Endothelial cell of umbilical vein (primary cell): ENCODE data around the gene PLCB4. TPM values are rescaled to one million over a fixed set of nuclear protein-coding genes. Genes with fewer than 3 reads are reported as not detected.

Experiments used
- BruUV-seq: library from RNA; stranded (reverse); fragments of 400-500 nt; replicated peaks from 2 replicates; lab custom pipeline; 2021; lab: Mats Ljungman, UMichigan
- CTCF ChIA-PET: fragments of 300-600, 350-600 bp; sonication (Branson Sonifier 250); formaldehyde crosslinking; loops from one replicate; lab custom pipeline; 2021; ENCODE audit warnings: antibody characterized with exemption, inconsistent platforms; lab: Charles Lee
- POLR2A ChIA-PET: fragments of 300-600, 350-600 bp; sonication (Branson Sonifier 250); formaldehyde crosslinking; loops from one replicate; lab custom pipeline; 2021; ENCODE audit warnings: antibody characterized with exemption, inconsistent platforms; lab: Charles Lee
- DNase-seq: peaks from one replicate; pipeline ENCODE4 v3.0.0-alpha.2; 2011; ENCODE audit warnings: low read depth, low spot score
- FAIRE-seq: peaks from 2 replicates; lab custom pipeline; 2011; peaks lifted over from hg19 to GRCh38; lab: Jason Lieb, UNC
- H2AFZ ChIP-seq: 2 replicates; pipeline ENCODE4 v1.6.0; 2012; ENCODE audit warnings: low read depth, low read length, control low read depth, inconsistent platforms
- H3K27ac ChIP-seq: 2 replicates; pipeline ENCODE4 v1.5.1; 2011; ENCODE audit warnings: low read depth, mild to moderate bottlenecking, control low read depth, low read length, moderate library complexity; ENCODE audit not compliant: insufficient read depth
- H3K27me3 ChIP-seq, 2 experiments: 2 replicates each; pipeline versions ENCODE4 v1.6.0 to v1.6.1; 2011; ENCODE audit warnings: low read length in 2 of 2, mixed read lengths in 1 of 2; ENCODE audit not compliant: control insufficient read depth in 2 of 2, insufficient read depth in 2 of 2
- H3K36me3 ChIP-seq, 2 experiments: 2 replicates in 1 of 2; 3 replicates in 1 of 2; pipeline ENCODE4 v1.5.1; 2011; ENCODE audit warnings: low read length in 2 of 2, mild to moderate bottlenecking in 1 of 2, moderate library complexity in 1 of 2; ENCODE audit not compliant: control insufficient read depth in 2 of 2, insufficient read depth in 2 of 2; ENCODE audit errors: extremely low read depth in 1 of 2
- H3K4me1 ChIP-seq: 3 replicates; pipeline ENCODE4 v1.5.1; 2011; ENCODE audit warnings: mild to moderate bottlenecking, low read length; ENCODE audit not compliant: control insufficient read depth, insufficient read depth; ENCODE audit errors: extremely low read depth
- H3K4me2 ChIP-seq: 2 replicates; pipeline ENCODE4 v1.6.1; 2011; ENCODE audit warnings: low read length, control low read depth, mixed read lengths; ENCODE audit not compliant: insufficient read depth
- H3K4me3 ChIP-seq, 3 experiments: fragments of 200-600 bp in 1 of 3; sonication (generic), shearing (Covaris generic) in 1 of 3; replicated peaks in 1 of 3; 2 replicates each; pipeline ENCODE4 v1.5.1; 2011 to 2016; ENCODE audit warnings: control low read depth in 3 of 3, low read length in 3 of 3, mild to moderate bottlenecking in 2 of 3, inconsistent platforms in 1 of 3, low read depth in 1 of 3, moderate library complexity in 1 of 3; ENCODE audit not compliant: insufficient read depth in 1 of 3
- H3K79me2 ChIP-seq: 2 replicates; pipeline ENCODE4 v1.6.0; 2012; ENCODE audit warnings: low read length, inconsistent platforms; ENCODE audit not compliant: control insufficient read depth, insufficient read depth
- H3K9ac ChIP-seq: replicated peaks from 2 replicates; pipeline ENCODE3; 2011; ENCODE audit warnings: low read length, control low read depth; ENCODE audit not compliant: insufficient read depth; ENCODE audit errors: extremely low read depth
- H3K9me1 ChIP-seq: replicated peaks from 3 replicates; pipeline ENCODE4 v1.6.0; 2011; ENCODE audit warnings: mild to moderate bottlenecking, low read length; ENCODE audit not compliant: control insufficient read depth, insufficient read depth; ENCODE audit errors: extremely low read depth
- H3K9me3 ChIP-seq: replicated peaks from 2 replicates; pipeline ENCODE4 v1.5.1; 2012; ENCODE audit warnings: low read length, inconsistent platforms; ENCODE audit not compliant: control insufficient read depth, insufficient read depth
- H4K20me1 ChIP-seq: replicated peaks from 2 replicates; pipeline ENCODE3; 2011; ENCODE audit warnings: mild to moderate bottlenecking, low read length; ENCODE audit not compliant: control insufficient read depth, insufficient read depth; ENCODE audit errors: extremely low read depth
- CTCF ChIP-seq, 2 donors: IDR thresholded peaks; 1 replicate in 1 of 2; 2 replicates in 1 of 2; pipeline ENCODE4 v1.5.1; 2011; ENCODE audit warnings: low read length in 2 of 2, mild to moderate bottlenecking in 2 of 2, moderate library complexity in 2 of 2, control low read depth in 1 of 2, inconsistent platforms in 1 of 2, low read depth in 1 of 2; ENCODE audit not compliant: insufficient read depth in 1 of 2; ENCODE audit errors: extremely low read depth in 1 of 2
- EZH2 ChIP-seq: IDR thresholded peaks from 2 replicates; pipeline ENCODE4 v1.6.1; 2012; ENCODE audit warnings: borderline replicate concordance, low read depth, mild to moderate bottlenecking, moderate library complexity, low read length, inconsistent platforms; ENCODE audit not compliant: severe bottlenecking
- FOS ChIP-seq: IDR thresholded peaks from 2 replicates; pipeline ENCODE4 v1.6.1; 2011; ENCODE audit warnings: mild to moderate bottlenecking, low read length, moderate library complexity, borderline replicate concordance; ENCODE audit not compliant: insufficient read depth
- GATA2 ChIP-seq: IDR thresholded peaks from 2 replicates; pipeline ENCODE4 v1.7.0; 2011; ENCODE audit warnings: low read depth, mild to moderate bottlenecking, moderate library complexity, mixed read lengths, low read length; ENCODE audit not compliant: insufficient read length, insufficient read depth
- JUN ChIP-seq: IDR thresholded peaks from 2 replicates; pipeline ENCODE4 v1.6.1; 2011; ENCODE audit warnings: borderline replicate concordance, low read depth; ENCODE audit not compliant: insufficient read length, insufficient read depth
- MAX ChIP-seq: IDR thresholded peaks from 2 replicates; pipeline ENCODE4 v1.6.1; 2011; ENCODE audit not compliant: insufficient read depth, insufficient read length
- MYC ChIP-seq: IDR thresholded peaks from one replicate; pipeline ENCODE4 v1.6.1; 2011; ENCODE audit warnings: mild to moderate bottlenecking, low read depth, low read length
- POLR2A ChIP-seq: IDR thresholded peaks from 2 replicates; pipeline ENCODE4 v1.6.1; 2012; ENCODE audit warnings: low read depth, mild to moderate bottlenecking, control low read depth, low read length
- POLR2AphosphoS5 ChIP-seq: IDR thresholded peaks from 2 replicates; pipeline ENCODE4 v1.6.1; 2012; ENCODE audit warnings: low read depth, mild to moderate bottlenecking, control low read depth, low read length, moderate library complexity; ENCODE audit not compliant: insufficient read depth
- dilution Hi-C: fragments of 300-500 bp; cut with MboI; formaldehyde crosslinking; loops from one replicate; pipeline ENCODE4 v1.15.0; 2019; ENCODE audit warnings: low sequenced_read_pairs; ENCODE audit not compliant: extremely low pct_ligation_motif_present
- intact Hi-C: fragments of 100-400 bp; cut with micrococcal nuclease; formaldehyde crosslinking; loops from one replicate; pipeline ENCODE4 v1.10.0; 2022
- polyA plus RNA-seq, 4 experiments: library from polyadenylated mRNA; depleted of rRNA in 3 of 4; stranded (reverse) in 3 of 4; unstranded in 1 of 4; fragments of >200 nt; gene quantifications; 2 replicates each; pipeline versions ENCODE4 v1.2.1 to v1.2.3, GENCODE V29; 2011 to 2012; ENCODE audit warnings: missing spikeins in 1 of 4
- total RNA-seq: library from RNA; stranded (reverse); gene quantifications from 2 replicates; pipeline ENCODE4 v1.2.3, GENCODE V29; 2021

The PLCB4 gene
- total and polyA plus RNA-seq, 2 donors (not counting 3 experiments of a cell fraction or from before 2014, with no cell fraction given) = 0.37 to 1.7 TPM

GRCh38 chr20:9329355-9330101 lies 260.6 kb downstream of the PLCB4 start:
- dilution Hi-C loops (no loop called here), intact Hi-C loops (no loop called here)
- no peak overlapping the region for H3K4me2 ChIP-seq
- H3K36me3 ChIP-seq = no peaks in the 10 kb centered on the region
- no peak for FAIRE-seq
- no peak for DNase-seq
- BruUV-seq = no TSS peak
- no peak overlapping the region for H2AFZ ChIP-seq
- no peak overlapping the region for H3K9ac ChIP-seq
- H3K27ac ChIP-seq = no peak overlapping the region
- ChIA-PET CTCF (interaction anchor here (0.8 to 1.6 kb wide), 5 partner anchors 13 to 227 kb away, joined by 3 to 5 read pairs (median 3); no protein-coding TSS in a partner anchor), POLR2A (no interaction called here)
- no peaks in the 10 kb centered on the region for H3K9me3 ChIP-seq
- H3K4me1 ChIP-seq = no peaks in the 10 kb centered on the region
- H3K27me3 ChIP-seq = no peaks in the 10 kb centered on the region
- no peak for TF ChIP-seq EZH2
- no peak for TF ChIP-seq MAX
- TF ChIP-seq JUN = no peak
- TF ChIP-seq FOS = no peak
- TF ChIP-seq CTCF (IDR thresholded peaks at IDR 0.05; ENCODE audit: extremely low read depth in 1 of 2, insufficient read depth in 1 of 2, low read depth in 1 of 2, low read length in 2 of 2) = no peak
- TF ChIP-seq POLR2A = no peak
- TF ChIP-seq POLR2AphosphoS5 = no peak
- TF ChIP-seq MYC = no peak
- TF ChIP-seq GATA2 = no peak
- no peaks in the 10 kb centered on the region for H4K20me1 ChIP-seq
- H3K9me1 ChIP-seq = no peaks in the 10 kb centered on the region
- no peaks in the 10 kb centered on the region for H3K79me2 ChIP-seq
- H3K4me3 ChIP-seq = no peak overlapping the region
